ENCODE measurements around the gene S100PBP. TPM values are rescaled to one million over a fixed set of nuclear protein-coding genes. Genes with fewer than 3 reads are reported as not detected.

Gene S100PBP
- total RNA-seq: 10 to 100 TPM; 25.0 to 49.0 (median 29.5) TPM

DNA sequence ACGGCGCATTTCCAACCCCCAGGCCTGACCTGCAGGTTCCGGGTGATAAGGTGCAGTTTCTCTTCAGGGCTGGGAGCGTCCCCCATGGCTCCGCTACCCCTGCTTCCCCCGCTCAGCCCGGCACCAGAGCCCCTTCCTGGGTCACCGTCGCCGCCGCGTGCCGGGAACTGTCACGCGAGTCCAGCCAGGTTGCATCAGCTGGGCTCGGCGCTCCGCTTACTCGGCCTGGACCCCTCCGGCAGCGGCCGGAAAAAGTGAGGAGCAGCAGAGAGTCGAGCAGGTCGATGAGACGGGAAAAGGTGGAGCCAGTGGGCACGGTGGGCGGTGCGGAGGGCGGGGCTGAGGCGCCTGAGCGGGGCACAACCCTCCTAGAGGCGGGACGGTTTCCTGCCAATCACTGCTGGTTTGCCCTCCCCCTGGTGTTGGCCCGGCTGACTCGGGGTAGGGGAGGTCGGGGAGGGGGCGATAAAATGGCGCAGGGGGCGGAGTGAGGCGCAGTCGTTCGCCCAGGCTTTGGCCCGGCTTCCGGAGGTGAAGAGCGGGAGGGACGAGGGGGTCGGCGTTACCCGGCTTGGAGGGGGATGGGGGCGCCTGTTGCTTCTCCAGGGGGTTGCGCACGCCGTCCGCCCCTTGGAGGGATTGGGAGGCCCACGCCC is at the start of gene S100PBP, which contains the start of gene YARS1:
TSS of gene S100PBP (plus strand) at position 495 of the 656 bp plus-strand sequence. CDS start 8,447 bp downstream, outside the sequence.
TSS of gene YARS1 (minus strand) at position 200 of the 656 bp plus-strand sequence. CDS start at position 86, 114 bp downstream.
- Histone ChIP-seq H3K27ac (peak within 1 kb of the TSS; percentile 97 to 98), H3K4me1 (peaks cover 0 to 12% of the 10 kb centered on the region in 2 donors), H3K9me3 (no peaks in the 10 kb centered on the region), H3K4me3 (peak within 1 kb of the TSS; percentile 82 to 98 (median 85)), H3K27me3 (no peaks in the 10 kb centered on the region), H3K36me3 (no peaks in the 10 kb centered on the region)
- TF ChIP-seq POLR2AphosphoS5 (IDR thresholded peaks at IDR 0.05) (peak; percentile 91 to 96 (median 92)), POLR2A (IDR thresholded peaks at IDR 0.05) (peak; percentile 57)
- TF ChIP-seq, protein P1, sequence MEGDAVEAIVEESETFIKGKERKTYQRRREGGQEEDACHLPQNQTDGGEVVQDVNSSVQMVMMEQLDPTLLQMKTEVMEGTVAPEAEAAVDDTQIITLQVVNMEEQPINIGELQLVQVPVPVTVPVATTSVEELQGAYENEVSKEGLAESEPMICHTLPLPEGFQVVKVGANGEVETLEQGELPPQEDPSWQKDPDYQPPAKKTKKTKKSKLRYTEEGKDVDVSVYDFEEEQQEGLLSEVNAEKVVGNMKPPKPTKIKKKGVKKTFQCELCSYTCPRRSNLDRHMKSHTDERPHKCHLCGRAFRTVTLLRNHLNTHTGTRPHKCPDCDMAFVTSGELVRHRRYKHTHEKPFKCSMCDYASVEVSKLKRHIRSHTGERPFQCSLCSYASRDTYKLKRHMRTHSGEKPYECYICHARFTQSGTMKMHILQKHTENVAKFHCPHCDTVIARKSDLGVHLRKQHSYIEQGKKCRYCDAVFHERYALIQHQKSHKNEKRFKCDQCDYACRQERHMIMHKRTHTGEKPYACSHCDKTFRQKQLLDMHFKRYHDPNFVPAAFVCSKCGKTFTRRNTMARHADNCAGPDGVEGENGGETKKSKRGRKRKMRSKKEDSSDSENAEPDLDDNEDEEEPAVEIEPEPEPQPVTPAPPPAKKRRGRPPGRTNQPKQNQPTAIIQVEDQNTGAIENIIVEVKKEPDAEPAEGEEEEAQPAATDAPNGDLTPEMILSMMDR (IDR thresholded peaks at IDR 0.05): peak; percentile 8 to 38 (median 29)
- intact Hi-C loops (cut with DNase I; ENCODE audit: low total_unique reads): no loop called here
- DNase-seq (ENCODE audit: low spot score in 2 of 2): peak; percentile 99 to 100

DNA sequence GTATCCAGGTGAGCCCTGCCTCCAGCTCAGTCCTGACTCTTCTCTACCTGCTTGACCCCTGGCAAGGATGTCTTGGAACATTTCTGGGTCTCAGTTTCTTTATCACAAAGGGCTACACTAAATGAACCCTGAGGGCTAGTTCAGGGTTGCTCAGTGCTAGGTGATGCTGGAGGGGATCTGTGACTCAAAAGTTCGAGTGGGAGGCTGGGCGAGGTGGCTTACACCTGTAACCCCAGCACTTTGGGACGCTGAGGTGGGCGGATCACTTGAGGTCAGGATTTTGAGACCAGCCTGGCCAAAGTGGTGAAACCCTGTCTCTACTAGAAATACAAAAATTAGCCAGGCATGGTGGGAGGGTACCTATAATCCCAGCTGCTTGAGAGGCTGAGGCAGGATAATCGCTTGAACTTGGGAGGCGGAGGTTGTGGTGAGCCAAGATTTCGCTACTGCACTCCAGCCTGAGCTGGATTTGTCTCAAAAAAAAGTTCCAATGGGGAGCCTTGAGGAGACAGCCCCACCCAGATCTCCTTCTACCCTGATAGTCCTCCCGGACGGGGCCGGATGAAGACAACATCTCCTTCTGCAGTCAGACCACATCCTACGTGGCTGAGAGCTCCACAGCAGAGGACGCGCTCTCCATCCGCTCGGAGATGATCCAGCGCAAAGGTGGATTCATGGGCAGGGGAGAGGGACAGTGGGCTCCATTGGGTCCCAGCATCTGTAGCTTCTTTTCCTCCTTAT is 49.2 kb upstream of the S100PBP start:
- H3K36me3 ChIP-seq: no peaks in the 10 kb centered on the region
- H3K9me3 ChIP-seq: no peaks in the 10 kb centered on the region
- H3K4me3 ChIP-seq: no peak overlapping the region
- no peak for DNase-seq (ENCODE audit: low spot score in 2 of 2)
- H3K4me1 ChIP-seq: peaks cover 3 to 37% of the 10 kb centered on the region in 2 donors
- intact Hi-C loops (cut with DNase I; ENCODE audit: low total_unique reads): no loop called here
- H3K27ac ChIP-seq: peak overlapping the region; percentile 86 to 97
- TF ChIP-seq POLR2A (IDR thresholded peaks at IDR 0.05) (no peak), POLR2AphosphoS5 (IDR thresholded peaks at IDR 0.05) (no peak)
- TF ChIP-seq, protein P1 (IDR thresholded peaks at IDR 0.05): no peak
- no peaks in the 10 kb centered on the region for H3K27me3 ChIP-seq

DNA sequence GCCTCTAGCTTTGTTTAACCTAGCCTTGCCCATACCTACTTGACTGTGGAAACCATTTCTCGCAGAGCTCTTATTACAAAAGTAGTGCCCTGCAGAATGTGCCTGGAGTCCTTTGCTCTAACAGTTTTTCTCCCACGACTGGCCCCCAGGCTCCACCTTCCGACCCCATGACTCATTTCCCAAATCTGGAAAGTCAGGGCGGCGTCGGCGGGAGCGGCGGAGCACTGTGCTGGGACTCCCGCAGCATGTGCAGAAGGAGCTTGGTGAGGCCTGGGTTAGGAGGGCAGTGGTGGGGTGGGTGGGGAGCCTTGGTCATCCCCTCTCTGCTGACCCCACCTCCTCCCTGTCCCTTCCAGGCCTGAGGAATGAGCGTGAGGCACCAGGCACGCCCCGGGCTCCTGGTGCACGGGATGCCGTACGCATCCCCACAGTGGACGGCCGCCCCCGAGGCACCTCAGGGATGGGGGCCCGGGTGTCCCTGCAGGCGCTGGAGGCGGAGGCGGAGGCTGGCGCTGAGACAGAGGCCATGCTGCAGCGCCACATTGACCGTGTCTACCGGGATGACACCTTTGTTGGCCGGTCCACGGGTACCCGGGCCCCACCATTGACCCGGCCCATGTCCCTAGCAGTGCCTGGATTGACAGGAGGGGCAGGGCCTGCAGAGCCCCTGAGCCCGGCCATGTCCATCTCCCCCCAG is 47.8 kb upstream of the S100PBP start:
- no peak for DNase-seq (ENCODE audit: low spot score in 2 of 2)
- H3K9me3 ChIP-seq: no peaks in the 10 kb centered on the region
- TF ChIP-seq POLR2AphosphoS5 (IDR thresholded peaks at IDR 0.05) (no peak), POLR2A (IDR thresholded peaks at IDR 0.05) (no peak)
- TF ChIP-seq, protein P1 (IDR thresholded peaks at IDR 0.05): no peak
- intact Hi-C loops (cut with DNase I; ENCODE audit: low total_unique reads): no loop called here
- no peak overlapping the region for H3K4me3 ChIP-seq
- peak overlapping the region; percentile 4 to 51 for H3K27ac ChIP-seq
- H3K27me3 ChIP-seq: no peaks in the 10 kb centered on the region
- H3K36me3 ChIP-seq: no peaks in the 10 kb centered on the region
- H3K4me1 ChIP-seq: peaks cover 3 to 31% of the 10 kb centered on the region in 2 donors

DNA sequence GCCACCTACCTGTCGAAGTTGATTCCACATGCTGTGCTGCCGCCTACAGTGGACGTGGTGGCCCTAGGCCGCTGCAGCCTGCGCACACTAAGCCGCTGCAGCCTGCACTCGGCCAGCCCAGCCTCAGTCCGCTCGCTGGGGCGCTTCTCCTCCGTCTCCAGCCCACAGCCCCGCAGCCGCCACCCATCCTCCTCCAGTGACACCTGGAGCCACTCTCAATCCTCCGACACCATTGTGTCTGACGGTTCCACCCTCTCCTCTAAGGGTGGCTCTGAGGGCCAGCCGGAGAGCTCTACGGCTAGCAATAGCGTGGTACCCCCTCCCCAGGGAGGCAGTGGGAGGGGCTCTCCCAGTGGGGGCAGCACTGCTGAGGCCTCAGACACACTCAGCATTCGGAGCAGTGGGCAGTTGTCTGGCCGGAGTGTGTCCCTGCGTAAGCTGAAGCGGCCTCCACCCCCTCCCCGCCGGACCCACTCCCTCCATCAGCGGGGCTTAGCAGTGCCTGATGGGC is 47.2 kb upstream of the S100PBP start:
- Histone ChIP-seq H3K9me3 (no peaks in the 10 kb centered on the region), H3K4me1 (peaks cover 4 to 25% of the 10 kb centered on the region in 2 donors), H3K4me3 (no peak overlapping the region), H3K27ac (peak overlapping the region in 1 of 2 donors; percentile 51), H3K27me3 (no peaks in the 10 kb centered on the region), H3K36me3 (no peaks in the 10 kb centered on the region)
- DNase-seq (ENCODE audit: low spot score in 2 of 2): no peak
- intact Hi-C loops (cut with DNase I; ENCODE audit: low total_unique reads): no loop called here
- TF ChIP-seq, protein P1 (IDR thresholded peaks at IDR 0.05): no peak
- no peak for TF ChIP-seq POLR2AphosphoS5 (IDR thresholded peaks at IDR 0.05)
- TF ChIP-seq POLR2A (IDR thresholded peaks at IDR 0.05): no peak

Measured in breast epithelium (tissue), 4 donors.